Measurements from ENCODE around the gene CACNG8. TPM values are rescaled to one million over a fixed set of nuclear protein-coding genes. Genes with fewer than 3 reads are reported as not detected.

The CACNG8 gene
- total RNA-seq, 1 experiment from 2014 or later, result 12.5 TPM

DNA sequence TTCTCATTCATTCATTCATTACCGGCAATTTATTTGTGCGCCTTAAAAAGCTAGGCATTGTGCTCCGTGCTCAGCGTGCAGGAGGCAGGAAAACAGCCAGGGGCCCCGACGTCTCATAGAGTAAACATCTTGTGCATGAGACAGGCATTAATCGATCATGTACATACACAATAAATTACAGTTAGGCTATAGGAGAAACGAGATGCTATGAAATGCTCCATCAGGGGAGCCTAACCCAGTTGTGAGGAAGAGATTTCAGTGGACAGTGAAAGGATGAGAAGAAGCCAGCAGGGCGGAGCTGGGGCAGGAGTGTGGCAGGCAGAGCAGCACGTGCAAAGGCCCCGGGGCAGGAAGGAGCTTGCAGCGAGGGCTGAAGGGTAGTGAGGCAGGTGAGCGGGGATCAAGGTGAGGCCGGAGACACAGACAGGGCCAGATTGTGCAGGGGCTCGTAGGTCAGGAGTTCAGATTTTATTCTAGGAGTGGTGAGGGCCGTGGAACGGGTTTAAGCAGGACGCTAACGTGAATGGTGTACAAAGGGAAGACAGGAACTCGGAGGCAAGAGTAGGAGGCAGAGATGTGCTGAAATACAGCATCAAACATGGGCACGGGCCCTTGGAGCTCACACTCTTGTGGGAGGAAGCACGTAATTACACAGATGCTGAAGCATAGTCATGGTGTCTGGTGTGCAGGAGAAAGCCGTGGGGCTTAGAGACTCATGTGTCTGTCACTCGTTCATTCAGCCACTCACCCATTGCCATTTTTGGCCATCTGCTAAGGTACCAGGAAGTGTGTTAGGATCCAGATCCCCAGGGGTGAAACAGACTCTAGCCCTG, 20.9 kb downstream of the CACNG8 start (continued):
- TF ChIP-seq E2F4 (CRISPR knock-in tag; IDR thresholded peaks at IDR 0.05; ENCODE audit: borderline replicate concordance, low read depth), result no peak
- no peak for TF ChIP-seq E2F1 (CRISPR knock-in tag; IDR thresholded peaks at IDR 0.05)
- TF ChIP-seq CDX4 (CRISPR knock-in tag; IDR thresholded peaks at IDR 0.05; ENCODE audit: borderline replicate concordance), result no peak
- no peak for TF ChIP-seq ATF1 (CRISPR knock-in tag; IDR thresholded peaks at IDR 0.05)
- TF ChIP-seq GTF2I (CRISPR knock-in tag; conservative IDR thresholded peaks at IDR 0.05), result peak; percentile 89
- TF ChIP-seq ZNF121 (CRISPR knock-in tag; IDR thresholded peaks at IDR 0.05), result no peak
- no peak for TF ChIP-seq GABPB1 (CRISPR knock-in tag; IDR thresholded peaks at IDR 0.05)

DNA sequence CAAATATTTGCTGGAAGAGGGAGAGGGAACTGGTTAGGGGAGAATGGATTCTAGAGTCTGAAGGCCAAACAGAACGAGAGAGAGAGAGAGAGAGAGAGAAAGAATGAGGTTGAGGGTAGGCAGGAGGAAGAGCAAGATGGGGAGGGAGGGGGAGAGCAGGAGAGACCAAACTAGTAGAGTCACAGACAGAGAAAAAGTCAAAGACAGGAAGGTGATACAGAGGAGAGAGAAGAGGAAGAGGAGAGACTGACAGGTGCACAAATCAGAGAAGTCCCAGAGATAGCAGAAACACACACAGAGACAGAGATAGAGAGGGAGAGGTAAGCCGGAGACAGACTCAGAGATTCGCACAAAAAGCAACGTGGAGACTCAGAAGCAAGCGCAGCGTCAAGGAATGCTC, 23.1 kb downstream of the CACNG8 start:
- H3K36me3 Mint-ChIP-seq, result no peaks in the 10 kb centered on the region
- 0 out of 2 replicates have a peak, but pooled peaks have one; percentile 58 for TF ChIP-seq EMX1 (CRISPR knock-in tag; IDR thresholded peaks at IDR 0.05)
- no peak for TF ChIP-seq NR1H2 (CRISPR knock-in tag; IDR thresholded peaks at IDR 0.05)
- H3K4me1 Mint-ChIP-seq, result peaks cover 19% of the 10 kb centered on the region
- no peak for ATAC-seq
- H3K4me3 Mint-ChIP-seq, result no peak overlapping the region
- DNase-seq (ENCODE audit: low spot score), result no peak
- H3K27ac Mint-ChIP-seq, result no peak overlapping the region
- H3K9me3 Mint-ChIP-seq, result no peaks in the 10 kb centered on the region
- ChIA-PET POLR2A (no interaction called here), CTCF (interaction anchor here (1.0 to 1.2 kb wide), 2 partner anchors 44 to 73 kb away, joined by 3 read pairs; no protein-coding TSS in a partner anchor)
- H3K27me3 Mint-ChIP-seq (ENCODE audit: low read depth), result peaks cover 4% of the 10 kb centered on the region

GRCh38 chr19:53988981-53989380, 26.2 kb downstream of the CACNG8 start:
- ChIA-PET CTCF (interaction anchor here (0.6 to 2.1 kb wide), 6 partner anchors 8 to 159 kb away, joined by 3 to 6 read pairs (median 4); no protein-coding TSS in a partner anchor), POLR2A (interaction anchor here (1.2 kb wide), 1 partner anchor 8 kb away, joined by 3 read pairs; no protein-coding TSS in a partner anchor)
- Mint-ChIP-seq H3K36me3 (no peaks in the 10 kb centered on the region), H3K27ac (no peak overlapping the region), H3K4me1 (peaks cover 16% of the 10 kb centered on the region), H3K4me3 (no peak overlapping the region), H3K9me3 (no peaks in the 10 kb centered on the region), H3K27me3 (ENCODE audit: low read depth) (peaks cover 24% of the 10 kb centered on the region)
- no peak for DNase-seq (ENCODE audit: low spot score)
- no peak for ATAC-seq
- TF ChIP-seq, protein P1, sequence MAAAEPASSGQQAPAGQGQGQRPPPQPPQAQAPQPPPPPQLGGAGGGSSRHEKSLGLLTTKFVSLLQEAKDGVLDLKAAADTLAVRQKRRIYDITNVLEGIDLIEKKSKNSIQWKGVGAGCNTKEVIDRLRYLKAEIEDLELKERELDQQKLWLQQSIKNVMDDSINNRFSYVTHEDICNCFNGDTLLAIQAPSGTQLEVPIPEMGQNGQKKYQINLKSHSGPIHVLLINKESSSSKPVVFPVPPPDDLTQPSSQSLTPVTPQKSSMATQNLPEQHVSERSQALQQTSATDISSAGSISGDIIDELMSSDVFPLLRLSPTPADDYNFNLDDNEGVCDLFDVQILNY (CRISPR knock-in tag; IDR thresholded peaks at IDR 0.05), result no peak
- TF ChIP-seq FOXK1 (CRISPR knock-in tag; IDR thresholded peaks at IDR 0.05) (no peak), ZNF121 (CRISPR knock-in tag; IDR thresholded peaks at IDR 0.05) (peak; percentile 99)

- H3K27me3 Mint-ChIP-seq (ENCODE audit: low read depth), result peaks cover 32% of the 10 kb centered on the region
- TF ChIP-seq ZNF138 (CRISPR knock-in tag; conservative IDR thresholded peaks at IDR 0.05), result no peak
- TF ChIP-seq CBFB (CRISPR knock-in tag; IDR thresholded peaks at IDR 0.05; ENCODE audit: low read depth), result no peak
- peak; percentile 47; the same call in 1 of the 2 replicates for TF ChIP-seq EMX1 (CRISPR knock-in tag; IDR thresholded peaks at IDR 0.05)
- TF ChIP-seq RELA (CRISPR knock-in tag; IDR thresholded peaks at IDR 0.05; ENCODE audit: borderline replicate concordance), result peak; percentile 24; the same call in 1 of the 2 replicates
- no peaks in the 10 kb centered on the region for H3K9me3 Mint-ChIP-seq
- peaks cover 16% of the 10 kb centered on the region for H3K4me1 Mint-ChIP-seq
- ATAC-seq (peak; percentile 13), DNase-seq (ENCODE audit: low spot score) (no peak)
- no peaks in the 10 kb centered on the region for H3K36me3 Mint-ChIP-seq
- no peak overlapping the region; the same call in 1 of the 2 replicates for H3K27ac Mint-ChIP-seq
- CTCF ChIA-PET, result interaction anchor here (1.6 to 2.1 kb wide), 3 partner anchors 9 to 40 kb away, joined by 3 to 6 read pairs (median 5); no protein-coding TSS in a partner anchor
- POLR2A ChIA-PET, result interaction anchor here (1.2 kb wide), 1 partner anchor 9 kb away, joined by 3 read pairs; no protein-coding TSS in a partner anchor
- H3K4me3 Mint-ChIP-seq, result peak overlapping the region; percentile 14; the same call in 1 of the 2 replicates
These were observed 27.1 kb downstream of the CACNG8 start for GRCh38 chr19:53989600-53990533.

All from WTC11 (cell line).